Erythroblast (primary cell): ENCODE measurements around the gene DYNLT4.

ENCODE experiments used
- GATA1 ChIP-seq: IDR thresholded peaks from 2 replicates; pipeline ENCODE4 v1.6.1; 2011; ENCODE audit warnings: low read depth, mild to moderate bottlenecking, control low read depth, low read length, moderate library complexity
- POLR2A ChIP-seq: IDR thresholded peaks from 2 replicates; pipeline ENCODE4 v1.6.1; 2011; ENCODE audit warnings: mild to moderate bottlenecking, low read length

GRCh38 chr1:44848456-44849181 lies 41.5 kb upstream of the DYNLT4 start:
- TF ChIP-seq POLR2A (no peak), GATA1 (no peak)
